Upper lobe of left lung (tissue), 4 donors: ENCODE data around the gene TNFSF11.

Source experiments
- EP300 ChIP-seq, 4 donors: sonication (generic); formaldehyde crosslinking; IDR thresholded peaks; one replicate each; pipeline ENCODE4 v1.5.1; 2017; ENCODE audit warnings: antibody characterized with exemption in 4 of 4, control low read depth in 2 of 4
- POLR2A ChIP-seq, 4 donors: fragments of 450-650 bp; IDR thresholded peaks; one replicate each; pipeline ENCODE4 v1.5.1; 2016 to 2017; ENCODE audit warnings: antibody characterized with exemption in 4 of 4, mild to moderate bottlenecking in 2 of 4
- POLR2AphosphoS5 ChIP-seq, 2 donors: sonication (generic); formaldehyde crosslinking; IDR thresholded peaks; one replicate each; pipeline ENCODE4 v1.5.1; 2017; ENCODE audit warnings: antibody characterized with exemption in 2 of 2
- TF ChIP-seq, protein P1 (sequence below), 6 experiments: fragments of 450-650 bp in 4 of 6; fragments of 200-600 bp in 2 of 6; sonication (generic) in 2 of 6; IDR thresholded peaks; one replicate each; pipeline ENCODE4 v1.5.1; 2016 to 2019; ENCODE audit warnings: antibody characterized with exemption in 6 of 6

DNA sequence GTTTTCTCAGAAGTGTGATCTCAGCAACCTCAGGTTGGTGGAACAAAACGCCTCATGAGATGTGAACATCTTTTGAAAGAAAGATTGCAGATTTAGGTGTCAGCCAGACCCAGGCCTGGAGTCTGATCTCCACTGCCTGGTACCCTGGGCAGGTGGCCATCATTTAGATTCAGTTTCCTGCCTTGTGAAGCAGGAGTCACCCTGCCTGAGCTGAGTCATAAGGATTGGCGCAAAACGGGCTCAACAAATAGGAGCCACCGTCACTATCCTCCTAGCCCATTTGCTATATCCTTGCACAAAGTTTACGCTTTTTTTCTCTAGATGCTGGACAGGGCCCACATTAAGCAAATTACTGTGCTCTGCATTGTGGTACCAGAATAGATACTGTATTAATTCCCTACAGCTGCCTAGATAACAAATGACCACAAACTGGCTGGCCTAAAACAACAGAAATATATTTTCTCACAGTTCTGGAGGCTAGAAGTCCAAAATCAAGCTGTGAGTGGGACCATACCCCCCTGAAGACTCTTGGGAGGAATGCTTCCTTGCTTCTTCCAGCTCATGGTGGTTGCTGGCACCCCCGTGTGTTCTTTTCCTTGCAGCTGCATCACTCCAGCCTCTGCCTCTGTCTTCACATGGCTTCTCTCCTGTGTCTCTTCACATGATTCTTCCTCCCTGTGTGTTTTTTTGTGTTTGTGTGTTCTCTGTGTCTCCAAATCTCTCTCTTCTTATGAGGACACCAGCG, 38.2 kb downstream of the TNFSF11 start:
- TF ChIP-seq POLR2A (IDR thresholded peaks at IDR 0.05) (no peak), EP300 (IDR thresholded peaks at IDR 0.05) (no peak), POLR2AphosphoS5 (IDR thresholded peaks at IDR 0.05) (no peak)
- TF ChIP-seq, protein P1, sequence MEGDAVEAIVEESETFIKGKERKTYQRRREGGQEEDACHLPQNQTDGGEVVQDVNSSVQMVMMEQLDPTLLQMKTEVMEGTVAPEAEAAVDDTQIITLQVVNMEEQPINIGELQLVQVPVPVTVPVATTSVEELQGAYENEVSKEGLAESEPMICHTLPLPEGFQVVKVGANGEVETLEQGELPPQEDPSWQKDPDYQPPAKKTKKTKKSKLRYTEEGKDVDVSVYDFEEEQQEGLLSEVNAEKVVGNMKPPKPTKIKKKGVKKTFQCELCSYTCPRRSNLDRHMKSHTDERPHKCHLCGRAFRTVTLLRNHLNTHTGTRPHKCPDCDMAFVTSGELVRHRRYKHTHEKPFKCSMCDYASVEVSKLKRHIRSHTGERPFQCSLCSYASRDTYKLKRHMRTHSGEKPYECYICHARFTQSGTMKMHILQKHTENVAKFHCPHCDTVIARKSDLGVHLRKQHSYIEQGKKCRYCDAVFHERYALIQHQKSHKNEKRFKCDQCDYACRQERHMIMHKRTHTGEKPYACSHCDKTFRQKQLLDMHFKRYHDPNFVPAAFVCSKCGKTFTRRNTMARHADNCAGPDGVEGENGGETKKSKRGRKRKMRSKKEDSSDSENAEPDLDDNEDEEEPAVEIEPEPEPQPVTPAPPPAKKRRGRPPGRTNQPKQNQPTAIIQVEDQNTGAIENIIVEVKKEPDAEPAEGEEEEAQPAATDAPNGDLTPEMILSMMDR (IDR thresholded peaks at IDR 0.05): no peak
